Stimulated activated CD8-positive, alpha-beta memory T cell treated with anti-CD3 and anti-CD28 coated beads, Interleukin-4, amount 100 ng/mL, for 1 hour (primary cell): ENCODE results near the gene IL32.
A peak's percentile ranks its signal among the peaks of the same experiment; 100 is the strongest.

Source experiments
- DNase-seq, 2 donors: peaks; one replicate each; pipeline ENCODE4 v3.0.0-alpha.2; 2020; ENCODE audit warnings: low read depth in 2 of 2, low spot score in 1 of 2

IL32 gene

DNA sequence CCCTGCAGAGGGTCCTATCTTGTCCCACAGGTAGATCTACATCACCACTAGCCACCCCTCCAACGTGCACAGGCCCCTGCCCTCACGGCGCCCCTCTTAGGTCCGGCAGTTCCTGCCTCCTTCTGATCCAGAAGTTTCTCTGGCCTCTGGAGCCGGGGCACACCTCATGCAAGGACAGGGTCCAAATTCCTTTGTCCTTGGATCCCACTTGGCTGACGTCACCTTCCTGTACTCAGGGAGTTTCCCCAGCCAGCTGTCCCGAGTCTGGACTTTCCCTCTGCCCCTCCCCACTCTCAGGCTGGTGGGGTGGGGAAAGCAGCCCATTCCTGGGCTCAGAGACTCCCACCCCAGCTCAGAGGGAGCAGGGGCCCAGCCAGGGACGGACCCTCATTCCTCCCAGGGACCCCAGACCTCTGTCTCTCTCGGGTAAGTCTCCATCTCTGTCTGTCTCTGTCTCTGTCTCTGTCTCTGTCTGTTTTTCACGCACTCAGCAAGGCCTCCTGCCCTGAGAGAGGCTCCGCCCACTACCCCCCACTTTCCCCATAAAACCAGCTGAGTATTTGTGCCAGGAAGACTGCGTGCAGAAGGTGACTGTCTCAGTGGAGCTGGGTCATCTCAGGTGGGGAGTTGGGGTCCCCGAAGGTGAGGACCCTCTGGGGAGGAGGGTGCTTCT lies at the start of gene IL32:
IL32 (plus strand) TSS at position 572 of the 673 bp plus-strand sequence. CDS start 172 bp downstream, outside the sequence.
- DNase-seq: peak in 1 of 2 donors; percentile 41

DNA sequence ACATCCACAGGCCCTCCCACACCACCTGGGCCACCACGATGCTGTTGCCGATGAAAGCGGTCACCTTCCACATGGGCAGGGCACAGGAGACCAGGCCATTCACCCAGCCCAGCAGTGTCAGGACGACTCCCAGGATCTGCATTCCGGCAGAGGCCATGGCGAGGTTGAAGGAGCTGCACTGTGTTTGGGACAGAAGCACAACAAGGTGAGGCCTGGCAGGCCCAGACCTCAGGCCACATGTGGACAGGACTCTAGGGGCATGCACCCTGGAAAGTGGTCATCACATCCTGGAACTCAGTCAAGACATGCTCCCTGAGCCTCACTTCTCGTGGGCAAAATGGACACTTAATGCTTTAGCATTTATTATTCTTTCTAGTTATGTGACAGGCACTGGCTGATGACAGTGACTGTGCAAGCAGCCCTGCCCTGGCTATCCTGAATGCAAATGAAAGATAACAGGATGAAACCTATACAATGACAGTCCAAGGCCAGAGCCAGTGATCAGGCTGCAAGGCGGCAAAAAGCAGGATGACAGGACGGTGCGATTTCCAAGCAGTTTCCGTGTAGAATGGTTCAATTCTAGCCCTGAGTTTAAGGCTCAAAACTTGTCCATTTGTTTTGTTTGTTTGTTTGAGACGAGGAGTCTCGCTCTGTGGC lies 49.4 kb upstream of the IL32 start:
- no peak for DNase-seq

DNA sequence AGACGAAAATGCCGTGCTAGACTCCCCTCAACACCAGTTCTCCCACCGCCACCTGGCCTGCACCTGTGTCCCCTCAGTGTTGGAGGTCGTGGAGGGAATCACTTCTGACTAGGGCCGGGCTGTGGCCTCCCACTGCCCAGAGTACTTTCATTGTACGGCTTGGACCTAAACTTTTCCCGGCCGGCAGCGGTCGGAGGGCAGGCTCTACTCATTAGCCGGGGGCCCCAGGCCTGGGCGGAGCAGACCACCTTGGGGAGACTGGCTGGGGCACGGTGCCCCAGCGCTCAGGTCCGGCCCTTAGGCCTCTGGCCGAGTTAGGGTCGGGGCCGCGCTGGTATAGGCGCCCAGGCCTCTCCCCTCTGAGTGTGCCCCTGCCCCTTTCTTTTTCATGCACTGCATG lies 48.1 kb upstream of the IL32 start:
- DNase-seq: no peak

DNA sequence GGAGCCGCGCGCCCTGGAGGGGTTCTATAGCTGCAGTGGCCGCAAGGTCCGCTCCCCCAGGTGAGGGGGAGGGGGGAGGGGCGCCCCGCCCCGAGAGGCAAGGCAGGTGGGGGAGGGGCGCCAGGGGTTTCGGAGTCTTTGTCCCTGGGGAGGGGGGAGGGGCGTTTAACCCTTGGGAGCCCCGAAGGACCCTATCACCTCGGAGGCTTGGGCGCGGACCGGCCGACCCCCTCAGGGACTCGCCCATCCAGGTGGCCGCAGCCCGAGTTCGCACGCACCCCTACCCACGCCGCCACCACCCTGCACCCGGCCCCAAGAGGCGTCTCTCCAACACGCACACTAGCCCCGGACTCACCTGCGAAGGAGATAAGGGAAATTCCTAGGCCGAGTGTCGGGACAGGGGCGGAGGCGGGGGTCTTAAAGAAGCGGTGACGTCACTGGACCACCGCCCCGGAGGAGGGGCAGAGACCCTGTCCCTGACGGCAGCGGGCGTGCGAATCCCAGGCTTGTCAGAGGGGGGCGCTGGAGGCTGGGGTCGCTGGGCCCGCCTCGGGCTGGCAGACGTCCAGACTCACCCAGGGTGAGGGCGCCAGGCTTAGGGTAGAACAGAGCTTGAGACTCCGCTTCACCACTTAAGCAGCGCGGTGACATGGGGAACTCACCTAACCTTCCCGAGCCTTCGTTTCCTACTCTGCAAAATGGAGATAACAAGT lies 47.5 kb upstream of the IL32 start, which contains the start of gene CLDN6:
CLDN6 (minus strand) TSS at position 390 of the 713 bp plus-strand sequence. CDS start 2,162 bp downstream, outside the sequence.
- DNase-seq: no peak

GRCh38 chr16:3019594-3020246 lies 45.7 kb upstream of the IL32 start:
- DNase-seq: no peak

- DNase-seq: peak in 1 of 2 donors; percentile 36
Measured at GRCh38 chr16:3020247-3020603, 45.2 kb upstream of the IL32 start, which contains the start of gene TNFRSF12A. TNFRSF12A (plus strand) TSS chr16:3020368; CDS start chr16:3020398, 30 bp downstream.

DNA sequence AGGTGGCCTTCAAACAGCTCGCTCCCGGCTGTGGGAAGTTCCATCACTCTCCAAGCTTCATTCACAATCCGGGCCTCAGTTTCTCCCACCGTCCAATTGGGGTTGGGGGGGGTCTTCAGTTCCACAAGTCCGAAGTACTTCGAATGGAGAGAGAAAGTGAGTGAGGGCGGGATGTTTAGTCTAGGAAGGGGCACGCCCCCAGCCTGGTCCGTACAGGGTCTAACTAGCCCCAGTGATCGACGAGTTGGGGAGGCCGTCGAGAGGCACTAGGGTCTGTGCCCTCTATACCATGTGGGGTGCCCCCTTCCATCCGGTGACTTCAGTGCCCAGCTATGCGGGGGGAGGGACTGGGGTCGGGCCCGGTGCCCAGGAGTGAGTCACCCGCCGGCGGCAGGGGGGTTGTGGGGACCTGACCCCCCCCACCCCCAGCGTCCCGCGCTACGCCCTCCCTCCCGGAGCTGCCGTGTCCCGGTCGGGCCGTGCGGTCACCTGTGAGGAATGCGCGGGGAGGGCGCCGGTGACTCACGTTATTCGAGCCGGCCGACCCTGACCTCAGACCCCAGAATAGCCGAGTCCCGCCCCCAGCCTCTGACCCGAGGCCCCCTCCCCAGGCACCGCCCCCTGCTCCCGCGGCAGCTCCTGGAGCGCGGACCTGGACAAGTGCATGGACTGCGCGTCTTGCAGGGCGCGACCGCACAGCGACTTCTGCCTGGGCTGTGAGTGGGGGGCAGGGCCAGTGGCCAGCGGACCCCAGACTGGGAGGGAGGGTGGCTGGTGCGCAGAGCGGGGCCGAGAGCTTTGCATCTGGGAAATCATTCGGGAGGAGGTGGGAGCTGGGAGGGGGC lies 44.6 kb upstream of the IL32 start:
- peak; percentile 49 to 55 for DNase-seq

GRCh38 chr16:3021449-3022207 lies 43.8 kb upstream of the IL32 start:
- peak in 1 of 2 donors; percentile 61 for DNase-seq

DNA sequence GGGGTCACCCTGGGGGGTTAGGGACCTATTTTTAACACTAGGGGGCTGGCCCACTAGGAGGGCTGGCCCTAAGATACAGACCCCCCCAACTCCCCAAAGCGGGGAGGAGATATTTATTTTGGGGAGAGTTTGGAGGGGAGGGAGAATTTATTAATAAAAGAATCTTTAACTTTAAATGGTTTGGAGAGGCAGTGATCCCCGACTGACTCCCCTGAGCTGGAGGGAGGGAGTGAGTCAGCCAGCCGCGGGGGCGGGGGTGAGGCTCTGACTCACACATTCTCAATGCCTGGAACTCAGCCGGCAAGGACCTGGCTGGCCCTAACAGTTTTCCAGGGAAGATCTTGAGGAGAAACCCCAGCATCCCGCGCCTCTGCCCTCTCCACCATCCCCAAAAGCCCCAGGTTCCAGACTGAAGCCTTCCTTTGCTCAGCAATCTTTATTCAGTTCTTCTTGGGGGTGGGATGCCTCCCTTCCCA lies 43.2 kb upstream of the IL32 start:
- peak; percentile 69 to 76 for DNase-seq

- no peak for DNase-seq
Measured at GRCh38 chr16:3022684-3023414, 42.6 kb upstream of the IL32 start.

DNA sequence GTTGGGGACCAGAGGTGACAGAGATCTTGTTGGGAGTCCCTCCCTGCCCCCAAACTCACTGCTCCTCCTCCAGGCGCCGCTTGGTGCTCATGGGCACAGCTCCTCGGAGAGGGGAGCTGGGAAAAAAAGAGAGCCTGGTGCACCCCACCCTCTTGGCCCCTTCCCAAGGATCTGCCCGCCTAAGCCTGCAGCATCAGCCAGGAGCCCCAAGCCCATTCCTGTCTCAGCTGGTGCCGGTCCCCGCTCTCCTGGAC lies 42.1 kb upstream of the IL32 start:
- no peak for DNase-seq

- peak; percentile 83 to 88 for DNase-seq
Measured at GRCh38 chr16:3023669-3024478, 41.6 kb upstream of the IL32 start, which contains the start of the genes HCFC1R1 and THOC6. HCFC1R1 (minus strand) TSS chr16:3023942; CDS start chr16:3023941, 1 bp downstream. THOC6 (plus strand) TSS chr16:3024035; CDS start chr16:3024327, 292 bp downstream.

DNA sequence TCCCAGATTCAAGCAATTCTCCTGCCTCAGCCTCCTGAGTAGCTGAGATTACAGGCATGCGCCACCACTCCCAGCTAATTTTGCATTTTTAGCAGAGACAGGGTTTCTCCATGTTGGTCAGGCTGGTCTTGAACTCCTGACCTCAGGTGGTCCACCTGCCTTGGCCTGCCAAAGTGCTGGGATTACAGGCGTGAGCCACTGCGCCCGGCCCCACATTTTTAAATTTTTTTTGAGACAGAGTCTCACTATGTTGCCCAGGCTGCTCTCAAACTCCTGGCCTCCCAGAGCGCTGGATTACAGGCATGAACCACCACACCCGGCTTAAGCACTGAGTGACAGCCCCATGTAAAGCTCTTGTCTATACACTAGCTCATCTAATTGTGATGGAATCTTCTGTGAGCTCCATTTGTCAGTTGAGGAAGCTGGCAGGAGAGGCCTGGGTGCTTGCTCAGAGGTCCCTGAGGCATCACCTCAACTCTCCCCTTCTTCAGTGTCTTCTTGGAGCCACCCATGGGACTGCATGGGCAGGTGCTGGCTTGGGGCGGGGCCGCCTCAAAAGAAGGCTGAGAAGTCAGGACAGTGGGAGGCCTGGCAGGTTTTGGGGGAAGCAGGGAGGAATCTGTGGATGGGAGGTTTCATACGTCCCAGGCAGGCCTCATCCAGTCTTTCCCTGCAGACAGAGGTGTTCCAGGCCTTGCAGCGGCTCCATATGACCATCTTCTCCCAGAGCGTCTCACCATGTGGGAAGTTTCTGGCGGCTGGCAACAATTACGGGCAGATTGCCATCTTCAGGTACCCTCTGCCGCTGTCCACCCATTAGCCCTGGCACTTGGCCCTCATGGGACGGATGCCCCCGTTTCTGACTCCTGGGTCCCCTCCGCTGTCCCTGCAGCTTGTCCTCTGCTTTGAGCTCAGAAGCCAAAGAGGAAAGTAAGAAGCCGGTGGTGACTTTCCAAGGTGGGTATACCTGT lies 40.1 kb upstream of the IL32 start:
- DNase-seq: no peak

DNA sequence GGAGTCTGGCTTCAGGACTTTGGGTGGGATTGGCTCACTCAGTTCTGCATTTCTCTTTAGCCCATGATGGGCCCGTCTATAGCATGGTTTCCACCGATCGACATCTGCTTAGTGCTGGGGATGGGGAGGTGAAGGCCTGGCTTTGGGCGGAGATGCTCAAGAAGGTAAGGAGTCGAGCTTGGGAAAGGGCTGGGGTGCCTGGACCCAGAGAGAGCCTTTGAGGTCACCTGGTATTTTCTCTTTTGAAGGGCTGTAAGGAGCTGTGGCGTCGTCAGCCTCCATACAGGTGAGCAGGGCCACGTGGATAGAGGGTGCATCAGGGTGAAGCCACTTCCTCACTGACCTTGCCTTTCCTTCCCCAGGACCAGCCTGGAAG lies 39.4 kb upstream of the IL32 start:
- no peak for DNase-seq

- no peak for DNase-seq
Measured at GRCh38 chr16:3026609-3027488, 38.6 kb upstream of the IL32 start.

- DNase-seq: no peak
Measured at GRCh38 chr16:3027489-3027795, 38.0 kb upstream of the IL32 start.
